HepG2 (cell line): ENCODE measurements around the gene RPS6KL1. TPM values are rescaled to one million over a fixed set of nuclear protein-coding genes. Genes with fewer than 3 reads are reported as not detected.

Experiments used
- CEBPB ChIP-seq: IDR thresholded peaks from 2 replicates; pipeline ENCODE4 v1.6.1; 2011; ENCODE audit warnings: low read depth, low read length, improper control_type of control experiment, borderline replicate concordance
- ELF3 ChIP-seq: IDR thresholded peaks from 2 replicates; pipeline ENCODE4 v1.6.1; 2016; ENCODE audit warnings: missing genetic modification reagents, missing compliant biosample characterization
- GTF2F1 ChIP-seq: fragments of 150-350 bp; IDR thresholded peaks from 2 replicates; pipeline ENCODE4 v1.6.1; 2014; ENCODE audit warnings: low read length
- HMG20B ChIP-seq: conservative IDR thresholded peaks from 2 replicates; pipeline ENCODE4 v1.6.1; 2016; ENCODE audit warnings: missing genetic modification reagents, missing compliant biosample characterization
- HNRNPL ChIP-seq: fragments of 200-400 bp; formaldehyde crosslinking; IDR thresholded peaks from 2 replicates; pipeline ENCODE4 v1.6.1; 2017; ENCODE audit warnings: mild to moderate bottlenecking, low read depth, low read length
- IRF2 ChIP-seq: IDR thresholded peaks from 2 replicates; pipeline ENCODE4 v1.6.1; 2018; ENCODE audit warnings: missing genetic modification reagents, missing compliant biosample characterization
- MTA3 ChIP-seq: sonication (generic); formaldehyde crosslinking; IDR thresholded peaks from 2 replicates; pipeline ENCODE4 v1.4.0; 2020; ENCODE audit warnings: missing genetic modification reagents
- NFKBIZ ChIP-seq: IDR thresholded peaks from 2 replicates; pipeline ENCODE4 v1.6.1; 2018; ENCODE audit warnings: missing genetic modification reagents, missing compliant biosample characterization
- NPAS2 ChIP-seq: sonication (generic); formaldehyde crosslinking; IDR thresholded peaks from 2 replicates; pipeline ENCODE4 v1.8.0; 2022; ENCODE audit warnings: mild to moderate bottlenecking, missing genetic modification reagents, borderline replicate concordance
- NRL ChIP-seq: sonication (generic); formaldehyde crosslinking; IDR thresholded peaks from 2 replicates; pipeline ENCODE4 v1.5.0; 2020; ENCODE audit warnings: missing genetic modification reagents, mild to moderate bottlenecking, moderate library complexity, borderline replicate concordance
- SMAD3 ChIP-seq: sonication (generic); formaldehyde crosslinking; IDR thresholded peaks from 2 replicates; pipeline ENCODE4 v1.4.0; 2020; ENCODE audit warnings: missing genetic modification reagents
- SMARCE1 ChIP-seq: fragments of 450-650 bp; IDR thresholded peaks from 2 replicates; pipeline ENCODE4 v1.6.1; 2017; ENCODE audit warnings: borderline replicate concordance
- SNRNP70 ChIP-seq: fragments of 200-400 bp; formaldehyde crosslinking; IDR thresholded peaks from 2 replicates; pipeline ENCODE4 v1.6.1; 2017; ENCODE audit warnings: mild to moderate bottlenecking, low read depth, low read length, moderate library complexity
- SRSF9 ChIP-seq: fragments of 200-400 bp; formaldehyde crosslinking; IDR thresholded peaks from 2 replicates; pipeline ENCODE4 v1.6.1; 2018; ENCODE audit warnings: borderline replicate concordance, mild to moderate bottlenecking, low read depth, low read length; ENCODE audit not compliant: insufficient read depth, poor library complexity, severe bottlenecking
- TARDBP ChIP-seq: sonication (generic); formaldehyde crosslinking; IDR thresholded peaks from 2 replicates; pipeline ENCODE4 v1.8.0; 2022; ENCODE audit warnings: mild to moderate bottlenecking, missing genetic modification reagents
- ZBTB21 ChIP-seq: sonication (generic); formaldehyde crosslinking; IDR thresholded peaks from 2 replicates; pipeline ENCODE4 v1.4.0; 2020; ENCODE audit warnings: missing genetic modification reagents
- ZBTB26 ChIP-seq: IDR thresholded peaks from 2 replicates; pipeline ENCODE4 v1.6.1; 2016; ENCODE audit warnings: missing compliant biosample characterization, missing genetic modification reagents, borderline replicate concordance
- ZFP36L2 ChIP-seq: sonication (generic); formaldehyde crosslinking; IDR thresholded peaks from 2 replicates; pipeline ENCODE4 v1.4.0; 2020; ENCODE audit warnings: missing genetic modification reagents
- ZKSCAN1 ChIP-seq: fragments of 150-350 bp; IDR thresholded peaks from 2 replicates; pipeline ENCODE4 v1.6.1; 2014; ENCODE audit warnings: low read length
- polyA plus RNA-seq, 8 experiments: library from polyadenylated mRNA; depleted of rRNA in 3 of 8; stranded (reverse) in 7 of 8; unstranded in 1 of 8; fragments of >200 nt; fragmentation: Illumina TruSeq in 4 of 8; extraction: Trizol in 4 of 8; gene quantifications; 2 replicates each; pipeline versions ENCODE4 v1.2.1 to v1.2.3, GENCODE V29; 2011 to 2016; ENCODE audit warnings: low read depth in 4 of 8, missing spikeins in 1 of 8, mixed read lengths in 1 of 8; ENCODE audit not compliant: insufficient read depth in 1 of 8
- total RNA-seq, 5 experiments: library from RNA; depleted of rRNA; stranded (reverse); fragments of >200 nt; fragmentation: Illumina TruSeq; extraction: Trizol; gene quantifications; 2 replicates each; pipeline ENCODE4 v1.2.3, GENCODE V29; 2016; ENCODE audit warnings: low read depth in 1 of 5
- TF ChIP-seq, protein P1 (sequence below): sonication (generic); formaldehyde crosslinking; IDR thresholded peaks from 2 replicates; pipeline ENCODE4 v1.5.0; 2020; ENCODE audit warnings: mild to moderate bottlenecking, missing genetic modification reagents, borderline replicate concordance
- TF ChIP-seq, protein P2 (sequence below): sonication (generic); formaldehyde crosslinking; IDR thresholded peaks from 2 replicates; pipeline ENCODE4 v1.8.0; 2022; ENCODE audit warnings: mild to moderate bottlenecking, missing genetic modification reagents; ENCODE audit not compliant: insufficient replicate concordance

RPS6KL1 gene
- total and polyA plus RNA-seq, 2 of the 13 experiments (the other 11 are each of a cell fraction or from before 2014, with no cell fraction given): 6.5 to 11.5 TPM

GRCh38 chr14:74945261-74945851 is 22.3 kb upstream of the RPS6KL1 start (continued):
- TF ChIP-seq ZKSCAN1: no peak
- TF ChIP-seq ELF3 (CRISPR knock-in tag): peak; percentile 54; the same call in 1 of the 2 replicates
- TF ChIP-seq, protein P1, sequence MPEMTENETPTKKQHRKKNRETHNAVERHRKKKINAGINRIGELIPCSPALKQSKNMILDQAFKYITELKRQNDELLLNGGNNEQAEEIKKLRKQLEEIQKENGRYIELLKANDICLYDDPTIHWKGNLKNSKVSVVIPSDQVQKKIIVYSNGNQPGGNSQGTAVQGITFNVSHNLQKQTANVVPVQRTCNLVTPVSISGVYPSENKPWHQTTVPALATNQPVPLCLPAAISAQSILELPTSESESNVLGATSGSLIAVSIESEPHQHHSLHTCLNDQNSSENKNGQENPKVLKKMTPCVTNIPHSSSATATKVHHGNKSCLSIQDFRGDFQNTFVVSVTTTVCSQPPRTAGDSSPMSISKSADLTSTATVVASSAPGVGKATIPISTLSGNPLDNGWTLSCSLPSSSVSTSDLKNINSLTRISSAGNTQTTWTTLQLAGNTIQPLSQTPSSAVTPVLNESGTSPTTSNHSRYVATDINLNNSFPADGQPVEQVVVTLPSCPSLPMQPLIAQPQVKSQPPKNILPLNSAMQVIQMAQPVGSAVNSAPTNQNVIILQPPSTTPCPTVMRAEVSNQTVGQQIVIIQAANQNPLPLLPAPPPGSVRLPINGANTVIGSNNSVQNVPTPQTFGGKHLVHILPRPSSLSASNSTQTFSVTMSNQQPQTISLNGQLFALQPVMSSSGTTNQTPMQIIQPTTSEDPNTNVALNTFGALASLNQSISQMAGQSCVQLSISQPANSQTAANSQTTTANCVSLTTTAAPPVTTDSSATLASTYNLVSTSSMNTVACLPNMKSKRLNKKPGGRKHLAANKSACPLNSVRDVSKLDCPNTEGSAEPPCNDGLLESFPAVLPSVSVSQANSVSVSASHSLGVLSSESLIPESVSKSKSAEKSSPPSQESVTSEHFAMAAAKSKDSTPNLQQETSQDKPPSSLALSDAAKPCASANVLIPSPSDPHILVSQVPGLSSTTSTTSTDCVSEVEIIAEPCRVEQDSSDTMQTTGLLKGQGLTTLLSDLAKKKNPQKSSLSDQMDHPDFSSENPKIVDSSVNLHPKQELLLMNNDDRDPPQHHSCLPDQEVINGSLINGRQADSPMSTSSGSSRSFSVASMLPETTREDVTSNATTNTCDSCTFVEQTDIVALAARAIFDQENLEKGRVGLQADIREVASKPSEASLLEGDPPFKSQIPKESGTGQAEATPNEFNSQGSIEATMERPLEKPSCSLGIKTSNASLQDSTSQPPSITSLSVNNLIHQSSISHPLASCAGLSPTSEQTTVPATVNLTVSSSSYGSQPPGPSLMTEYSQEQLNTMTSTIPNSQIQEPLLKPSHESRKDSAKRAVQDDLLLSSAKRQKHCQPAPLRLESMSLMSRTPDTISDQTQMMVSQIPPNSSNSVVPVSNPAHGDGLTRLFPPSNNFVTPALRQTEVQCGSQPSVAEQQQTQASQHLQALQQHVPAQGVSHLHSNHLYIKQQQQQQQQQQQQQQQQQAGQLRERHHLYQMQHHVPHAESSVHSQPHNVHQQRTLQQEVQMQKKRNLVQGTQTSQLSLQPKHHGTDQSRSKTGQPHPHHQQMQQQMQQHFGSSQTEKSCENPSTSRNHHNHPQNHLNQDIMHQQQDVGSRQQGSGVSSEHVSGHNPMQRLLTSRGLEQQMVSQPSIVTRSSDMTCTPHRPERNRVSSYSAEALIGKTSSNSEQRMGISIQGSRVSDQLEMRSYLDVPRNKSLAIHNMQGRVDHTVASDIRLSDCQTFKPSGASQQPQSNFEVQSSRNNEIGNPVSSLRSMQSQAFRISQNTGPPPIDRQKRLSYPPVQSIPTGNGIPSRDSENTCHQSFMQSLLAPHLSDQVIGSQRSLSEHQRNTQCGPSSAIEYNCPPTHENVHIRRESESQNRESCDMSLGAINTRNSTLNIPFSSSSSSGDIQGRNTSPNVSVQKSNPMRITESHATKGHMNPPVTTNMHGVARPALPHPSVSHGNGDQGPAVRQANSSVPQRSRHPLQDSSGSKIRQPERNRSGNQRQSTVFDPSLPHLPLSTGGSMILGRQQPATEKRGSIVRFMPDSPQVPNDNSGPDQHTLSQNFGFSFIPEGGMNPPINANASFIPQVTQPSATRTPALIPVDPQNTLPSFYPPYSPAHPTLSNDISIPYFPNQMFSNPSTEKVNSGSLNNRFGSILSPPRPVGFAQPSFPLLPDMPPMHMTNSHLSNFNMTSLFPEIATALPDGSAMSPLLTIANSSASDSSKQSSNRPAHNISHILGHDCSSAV (CRISPR knock-in tag): no peak
- TF ChIP-seq, protein P2, sequence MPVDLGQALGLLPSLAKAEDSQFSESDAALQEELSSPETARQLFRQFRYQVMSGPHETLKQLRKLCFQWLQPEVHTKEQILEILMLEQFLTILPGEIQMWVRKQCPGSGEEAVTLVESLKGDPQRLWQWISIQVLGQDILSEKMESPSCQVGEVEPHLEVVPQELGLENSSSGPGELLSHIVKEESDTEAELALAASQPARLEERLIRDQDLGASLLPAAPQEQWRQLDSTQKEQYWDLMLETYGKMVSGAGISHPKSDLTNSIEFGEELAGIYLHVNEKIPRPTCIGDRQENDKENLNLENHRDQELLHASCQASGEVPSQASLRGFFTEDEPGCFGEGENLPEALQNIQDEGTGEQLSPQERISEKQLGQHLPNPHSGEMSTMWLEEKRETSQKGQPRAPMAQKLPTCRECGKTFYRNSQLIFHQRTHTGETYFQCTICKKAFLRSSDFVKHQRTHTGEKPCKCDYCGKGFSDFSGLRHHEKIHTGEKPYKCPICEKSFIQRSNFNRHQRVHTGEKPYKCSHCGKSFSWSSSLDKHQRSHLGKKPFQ (CRISPR knock-in tag): no peak
- TF ChIP-seq ZFP36L2: no peak
- no peak for TF ChIP-seq MTA3 (CRISPR knock-in tag)
- no peak for TF ChIP-seq SRSF9
- TF ChIP-seq GTF2F1: no peak
- TF ChIP-seq NFKBIZ (CRISPR knock-in tag): no peak
- TF ChIP-seq SNRNP70: no peak
- no peak for TF ChIP-seq SMAD3 (CRISPR knock-in tag)
- no peak for TF ChIP-seq NPAS2
- no peak for TF ChIP-seq ZBTB21 (CRISPR knock-in tag)
- no peak for TF ChIP-seq NRL
- no peak for TF ChIP-seq CEBPB
- no peak for TF ChIP-seq HNRNPL
- no peak for TF ChIP-seq ZBTB26
- no peak for TF ChIP-seq HMG20B
- TF ChIP-seq TARDBP (CRISPR knock-in tag): no peak
- TF ChIP-seq IRF2 (CRISPR knock-in tag): no peak
- no peak for TF ChIP-seq SMARCE1
